AML-193 (cell line): ENCODE results near the gene H1-8.

Experiments
- DNase-seq, 2 experiments: peaks; one replicate each; lab custom pipeline; 2025; lab: John Stamatoyannopoulos, UW

Gene H1-8

DNA sequence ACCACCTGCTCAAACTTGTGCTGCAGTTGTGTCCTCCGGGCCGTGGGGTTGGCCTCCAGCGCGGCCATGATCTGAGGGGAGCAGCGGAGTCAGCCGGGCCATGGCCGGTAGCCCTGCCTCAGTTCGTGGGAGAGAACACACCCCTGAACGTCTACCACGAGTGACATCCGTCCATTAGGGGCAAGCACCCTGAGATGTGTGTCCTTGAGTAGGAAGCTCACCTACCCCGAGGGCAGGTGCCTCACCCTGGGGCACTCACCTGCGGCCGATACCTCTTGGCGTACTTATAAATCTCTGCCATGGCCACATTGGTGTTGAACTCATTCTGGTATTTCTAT is 13.4 kb downstream of the H1-8 start:
- DNase-seq = no peak

DNA sequence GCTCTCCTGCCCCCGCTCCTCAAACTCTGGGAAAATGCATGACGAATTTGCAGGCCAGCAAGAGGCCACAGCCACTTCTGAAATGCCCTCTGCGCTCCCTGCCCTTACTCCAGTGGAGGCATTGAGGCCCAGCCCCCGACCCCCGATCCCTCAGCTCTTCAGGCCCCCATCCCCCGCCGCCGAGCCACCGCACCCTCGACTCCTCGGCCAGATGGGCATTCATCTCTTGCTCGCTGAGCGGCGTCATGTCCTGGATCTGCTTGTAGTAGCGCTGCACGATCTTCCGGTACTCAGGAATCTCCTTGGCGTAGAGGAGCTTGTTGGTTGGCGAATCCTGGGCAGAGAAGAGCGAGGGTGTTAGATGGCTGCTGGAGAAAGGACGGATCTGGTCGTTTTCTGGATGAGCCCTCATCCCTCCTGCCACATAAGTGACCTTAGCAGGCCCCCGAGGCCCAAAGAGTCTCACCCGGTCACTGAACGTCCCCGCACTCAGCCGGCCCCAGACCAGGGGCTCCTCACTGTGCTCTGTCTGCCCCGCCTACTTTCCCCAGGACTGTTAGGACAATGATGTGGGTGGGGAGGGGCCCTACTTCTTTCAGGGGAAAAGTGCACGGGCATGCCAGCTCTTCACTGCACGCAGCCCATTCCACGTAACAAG is 14.0 kb downstream of the H1-8 start:
- no peak for DNase-seq

DNA sequence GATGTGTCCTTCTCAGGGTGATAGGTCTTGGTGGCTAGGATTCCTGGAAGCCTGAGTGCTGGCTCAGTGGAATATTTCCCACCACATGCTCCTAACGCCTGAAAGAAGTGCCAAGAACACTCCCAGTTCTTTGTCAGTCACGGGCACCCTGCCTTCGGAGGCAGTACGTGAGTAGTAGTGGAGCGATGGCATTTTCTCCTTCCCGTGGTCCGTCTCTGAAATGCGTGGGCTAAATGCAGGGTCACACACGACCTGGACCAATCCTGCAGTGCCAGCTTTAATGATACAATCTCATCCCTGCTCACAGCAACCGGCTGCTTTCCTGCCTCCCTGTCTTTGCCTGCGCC is 14.5 kb downstream of the H1-8 start:
- DNase-seq = no peak

DNA sequence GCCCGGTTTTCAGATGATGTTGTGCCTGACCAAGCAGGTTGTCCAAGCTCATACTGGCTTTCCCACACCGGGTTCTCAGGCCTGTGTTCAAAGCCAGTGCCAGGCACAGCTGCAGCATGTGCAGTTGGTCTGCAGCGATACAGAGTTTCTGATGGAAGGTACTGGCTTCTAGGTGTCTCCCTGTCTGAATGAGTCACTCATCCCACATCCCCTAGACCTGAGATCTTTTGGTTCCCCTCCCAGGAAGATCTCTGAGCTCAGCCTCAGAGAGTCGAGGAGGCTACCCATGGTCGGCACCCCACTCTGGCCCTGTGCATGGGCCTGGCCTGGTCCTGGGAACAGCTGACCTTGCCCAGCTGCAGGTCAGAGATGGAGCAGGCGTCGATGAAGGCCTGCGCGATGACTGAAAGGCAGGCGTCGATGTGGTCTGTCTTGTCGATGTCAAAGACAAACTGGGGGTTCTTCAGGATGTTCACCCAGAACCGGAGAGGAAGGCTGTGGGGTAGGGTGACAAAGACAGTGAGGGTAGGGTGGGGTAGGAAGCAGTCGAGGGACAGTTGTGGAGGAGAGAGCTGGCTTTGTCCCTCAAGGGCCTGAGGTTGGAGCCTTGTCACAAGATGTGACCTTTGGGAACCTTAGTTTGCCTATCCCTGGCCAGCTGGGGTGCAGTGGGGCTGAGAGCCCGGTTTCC is 15.3 kb downstream of the H1-8 start:
- DNase-seq = no peak

DNA sequence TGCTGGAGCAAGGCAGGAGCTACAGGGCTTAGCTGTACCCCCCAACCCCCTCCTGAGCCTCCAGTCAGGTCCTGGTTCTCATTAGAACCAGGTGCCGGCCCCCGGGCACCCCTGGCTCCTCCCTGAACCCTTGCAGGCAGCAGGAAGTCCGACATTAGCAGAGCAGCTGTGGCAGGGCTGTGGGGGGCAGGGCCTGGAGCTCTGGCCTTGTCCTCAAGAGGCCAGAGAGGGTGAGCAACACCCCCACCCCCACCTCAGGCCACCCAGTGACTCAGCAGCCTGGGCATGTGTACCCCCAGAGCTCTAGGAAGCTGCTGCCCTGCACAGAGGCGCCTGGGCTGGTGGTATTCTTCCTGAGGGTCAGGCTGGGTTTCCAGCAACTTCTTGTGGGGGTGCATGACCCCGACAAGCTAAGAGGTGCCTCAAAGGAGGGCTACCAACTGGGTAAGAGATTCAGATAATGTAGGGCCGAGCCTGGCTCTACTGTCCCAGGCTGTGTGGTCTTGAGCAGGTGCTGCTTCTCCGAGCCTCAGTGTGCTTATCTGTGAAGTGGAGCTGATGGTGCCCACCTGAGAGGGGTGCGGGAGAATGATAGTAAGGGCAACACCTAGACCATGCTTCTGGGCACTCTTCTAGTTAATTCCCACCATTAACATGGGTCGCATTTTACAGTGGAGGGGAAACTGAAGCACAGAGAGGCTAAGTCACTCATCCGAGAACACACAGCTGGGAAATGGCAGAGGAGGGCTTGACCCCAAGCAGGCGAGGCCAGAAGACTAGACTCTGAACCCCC is 16.0 kb downstream of the H1-8 start:
- no peak for DNase-seq

DNA sequence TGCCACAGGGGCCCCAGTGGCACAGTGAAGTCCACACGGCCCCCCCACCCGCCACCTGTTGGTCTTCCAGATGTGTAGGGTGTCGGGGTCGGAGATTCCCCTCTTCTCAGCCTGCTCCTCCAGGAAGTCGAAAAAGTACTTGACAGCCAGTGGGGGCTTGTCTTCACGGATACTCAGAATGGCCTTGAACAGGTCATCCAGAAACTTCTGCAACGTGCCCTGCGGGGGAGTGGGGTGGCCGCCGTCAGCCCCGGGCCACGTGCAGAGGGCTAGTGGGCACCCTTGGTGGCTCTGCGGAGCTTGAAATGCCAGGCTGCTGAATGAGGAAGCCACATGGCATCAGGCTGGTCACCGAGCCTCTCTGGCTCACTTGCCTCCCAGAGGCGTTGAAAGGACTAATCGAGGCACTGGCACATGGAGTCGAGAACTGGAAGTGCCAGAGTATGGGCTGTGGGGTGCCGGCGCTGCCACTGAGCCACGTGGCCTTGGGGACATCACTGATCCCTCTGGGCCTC is 16.6 kb downstream of the H1-8 start:
- no peak for DNase-seq

DNA sequence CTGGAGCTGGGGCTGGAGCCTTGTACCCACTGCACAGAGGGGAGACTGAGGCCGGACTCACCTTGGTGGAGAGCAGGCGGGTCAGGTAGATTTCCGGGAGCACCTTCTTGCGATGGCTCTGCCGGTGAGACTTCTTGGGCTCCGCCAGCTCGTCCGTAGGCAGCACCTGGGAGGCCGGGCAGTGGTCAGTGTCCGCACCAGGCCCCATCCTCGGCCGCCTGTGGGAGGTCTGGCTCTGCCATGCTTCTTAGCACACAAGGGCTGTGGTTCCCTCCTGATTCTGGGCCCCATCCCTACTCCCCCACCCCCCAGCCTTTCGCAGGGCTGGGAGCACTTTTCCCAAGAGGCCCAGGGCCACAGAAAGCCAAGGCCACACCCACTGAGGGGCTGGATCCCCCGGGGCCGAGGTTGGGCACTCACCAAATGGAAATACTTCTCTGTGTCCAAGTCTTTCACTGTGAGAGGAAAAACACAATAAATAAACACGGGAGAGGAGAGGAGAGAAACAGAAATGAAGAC is 17.4 kb downstream of the H1-8 start:
- no peak for DNase-seq

DNA sequence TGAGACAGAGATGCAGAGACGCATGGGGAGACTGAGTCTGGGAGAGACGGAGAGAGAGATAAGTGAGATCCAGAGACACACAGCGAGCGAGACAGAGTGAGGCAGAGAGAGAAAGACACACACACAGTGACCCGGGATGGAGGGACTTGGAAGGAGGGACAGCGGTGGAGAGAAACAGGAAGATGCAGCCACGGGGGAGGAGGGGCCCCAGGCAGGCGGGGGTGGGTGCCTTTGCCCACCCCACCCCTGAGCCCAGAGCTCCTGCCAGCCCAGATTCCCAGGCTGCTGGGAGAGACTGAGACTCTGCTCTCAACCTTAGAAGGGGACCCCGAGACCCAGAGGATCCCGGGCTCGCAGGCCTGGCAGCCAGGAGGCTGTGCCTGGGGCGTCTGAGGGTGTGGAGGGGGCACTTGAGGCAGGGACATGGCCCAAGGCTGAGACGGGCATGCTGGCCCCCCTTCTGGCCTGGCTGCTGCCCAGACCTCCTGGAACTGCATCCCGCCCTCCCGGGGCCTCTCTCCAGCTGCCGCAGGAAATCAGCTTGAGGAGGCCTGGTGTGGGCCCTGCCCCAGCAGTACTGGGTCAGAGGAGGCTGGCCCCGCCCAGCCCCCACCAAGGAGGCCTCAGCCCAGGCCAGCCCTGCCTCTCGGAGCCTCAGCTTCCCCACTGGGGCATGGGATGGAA is 18.1 kb downstream of the H1-8 start:
- no peak for DNase-seq

DNA sequence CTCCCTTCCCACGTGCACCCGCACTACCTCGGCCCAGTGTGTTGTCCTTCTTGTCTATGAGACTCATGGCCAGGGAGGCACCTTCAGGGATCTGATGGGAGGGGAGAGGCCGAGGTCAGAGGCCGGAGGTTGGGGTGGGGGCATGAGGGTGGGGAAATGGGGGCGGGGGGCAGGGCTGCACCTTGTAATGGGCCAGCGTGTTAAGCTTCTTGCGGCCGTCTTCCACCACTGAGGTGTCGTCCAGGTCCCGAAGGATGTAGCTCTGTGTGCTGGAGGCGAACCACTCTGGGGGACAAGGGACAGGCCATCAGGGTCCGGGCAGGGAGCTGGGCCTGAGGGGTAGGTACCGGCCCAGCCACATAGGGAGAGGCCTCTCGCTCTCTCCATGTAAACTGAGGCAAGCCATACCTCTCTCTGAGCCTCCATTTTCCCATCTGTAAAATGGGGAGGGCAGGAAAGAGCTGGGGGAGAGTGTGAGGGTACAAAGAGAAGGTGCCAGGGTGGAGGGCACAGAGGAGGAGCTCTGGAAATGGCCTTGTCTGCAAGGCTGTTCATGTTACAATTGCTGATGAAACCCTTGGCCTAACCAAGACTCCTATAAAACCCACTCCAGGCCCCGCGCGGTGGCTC is 18.8 kb downstream of the H1-8 start:
- DNase-seq = no peak

DNA sequence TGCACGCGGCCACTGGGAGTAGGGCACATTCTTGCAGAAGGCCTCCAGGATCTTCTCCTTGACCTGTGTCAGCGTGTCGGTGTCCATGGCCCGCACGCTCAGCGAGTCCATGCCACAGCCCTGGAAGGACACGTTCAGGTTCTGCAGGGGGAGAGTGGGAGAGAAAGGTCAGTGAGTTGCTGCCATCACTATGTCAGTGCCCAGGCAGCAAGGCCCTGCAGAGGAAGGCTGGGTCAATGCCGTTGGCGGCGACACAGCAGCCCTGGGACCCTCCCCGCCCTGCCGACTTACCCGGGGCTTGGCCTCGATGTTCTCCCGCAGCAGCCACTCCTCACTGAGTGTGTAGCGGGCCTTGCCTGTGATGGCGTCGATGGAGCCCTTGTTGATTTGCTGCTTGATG is 19.8 kb downstream of the H1-8 start:
- no peak for DNase-seq

DNA sequence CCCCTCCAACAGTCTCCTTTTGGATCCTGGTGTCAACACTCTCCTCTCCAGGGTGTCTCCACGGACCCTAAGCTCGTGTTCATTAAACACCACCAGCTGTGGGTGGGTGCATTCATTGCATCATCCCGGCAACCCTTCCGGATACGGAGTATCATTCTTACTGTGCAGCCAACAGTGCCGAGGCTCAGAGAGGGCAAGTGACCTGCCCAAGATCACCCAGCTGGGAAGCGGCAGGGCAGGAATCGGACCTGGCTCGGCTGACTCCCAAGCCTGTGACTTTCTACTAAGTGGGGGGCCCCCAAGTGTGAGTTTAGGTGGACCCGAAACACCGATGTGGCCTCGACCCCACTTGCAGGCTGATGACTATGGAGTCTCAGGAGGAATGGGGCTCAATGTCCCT is 20.4 kb downstream of the H1-8 start:
- no peak for DNase-seq

DNA sequence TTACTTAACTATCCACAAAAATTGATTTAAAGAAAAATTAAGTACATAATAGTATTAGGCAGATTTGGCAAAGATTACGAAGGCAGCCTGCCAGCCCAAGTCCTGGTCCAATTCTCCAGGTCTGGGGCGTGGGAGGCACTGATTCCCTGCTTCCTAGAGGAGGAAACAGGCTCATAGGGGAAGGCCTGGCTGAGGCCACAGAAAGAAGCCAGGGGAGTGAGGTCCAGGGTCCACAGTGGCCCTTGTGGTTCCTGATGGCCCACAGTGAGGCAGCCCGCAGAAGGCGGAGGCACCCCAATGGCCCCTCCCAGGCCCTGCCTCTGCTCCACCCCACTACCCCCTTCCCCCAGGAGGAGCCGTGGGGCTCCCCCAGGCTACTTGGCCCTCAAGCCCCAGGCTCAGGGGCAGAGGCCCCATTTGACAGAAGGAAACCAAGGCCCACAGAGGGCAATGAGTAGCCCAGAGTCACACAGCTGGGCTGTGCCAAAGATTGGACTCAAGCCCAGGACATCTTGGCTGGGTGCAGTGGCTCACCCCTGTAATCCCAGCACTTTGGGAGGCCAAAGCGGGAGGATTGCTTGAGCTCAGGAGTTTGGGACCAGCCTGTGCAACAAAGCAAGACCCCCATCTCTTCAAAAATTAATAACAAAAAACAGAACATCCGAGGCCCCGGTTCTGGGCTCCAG is 21.0 kb downstream of the H1-8 start:
- no peak for DNase-seq

DNA sequence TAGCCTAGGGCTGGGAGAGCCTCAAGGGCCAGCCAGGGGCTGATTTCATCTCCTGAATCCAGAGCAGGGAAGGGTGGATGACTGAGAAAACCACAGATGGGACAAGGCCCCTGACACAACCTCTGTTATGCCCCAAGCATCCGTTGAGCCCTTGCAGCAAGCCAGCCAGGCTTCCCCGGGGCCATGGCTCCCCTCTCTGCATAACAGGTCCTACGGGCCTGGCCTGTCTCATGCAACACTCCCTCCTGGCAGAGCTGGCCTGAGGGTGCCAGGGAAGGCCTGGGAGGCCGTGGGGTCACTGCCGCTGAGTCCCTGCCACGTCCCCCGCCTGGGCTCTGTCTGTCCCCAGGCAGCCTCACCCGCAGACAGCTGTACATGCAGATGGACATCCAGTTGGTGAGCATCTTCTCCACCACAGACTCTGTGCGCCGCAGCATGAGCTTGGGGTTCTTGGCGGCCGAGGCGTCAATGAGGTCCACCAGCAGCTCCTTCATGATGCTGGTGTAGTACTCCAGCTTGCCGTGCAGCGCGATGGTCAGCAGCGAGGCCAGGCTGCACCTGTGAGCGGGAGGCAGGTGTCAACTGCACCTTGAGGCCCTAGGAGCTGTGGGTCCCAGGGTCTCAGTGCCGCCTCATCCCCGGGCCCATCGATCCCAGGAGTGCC is 22.1 kb downstream of the H1-8 start:
- DNase-seq = no peak

DNA sequence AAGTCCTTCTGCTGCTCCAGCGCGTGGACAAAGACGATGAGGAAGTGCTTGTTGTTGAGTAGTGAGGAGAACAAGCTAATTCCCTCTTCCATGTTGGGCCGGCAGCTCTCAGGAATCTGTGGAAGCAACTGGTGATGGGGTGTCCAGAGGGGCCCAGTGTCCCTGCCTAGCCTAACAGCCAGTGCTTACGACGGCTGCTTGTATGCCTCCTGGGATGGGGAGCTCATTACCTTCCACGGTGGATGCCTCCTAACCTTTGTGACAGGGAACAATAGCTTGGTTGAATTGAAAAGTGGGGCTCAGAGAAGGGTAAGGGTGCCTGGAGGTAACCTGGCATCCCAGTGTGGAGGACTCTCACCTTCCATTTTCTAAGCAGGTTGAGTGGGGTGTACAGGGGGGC is 22.9 kb downstream of the H1-8 start:
- DNase-seq = no peak

DNA sequence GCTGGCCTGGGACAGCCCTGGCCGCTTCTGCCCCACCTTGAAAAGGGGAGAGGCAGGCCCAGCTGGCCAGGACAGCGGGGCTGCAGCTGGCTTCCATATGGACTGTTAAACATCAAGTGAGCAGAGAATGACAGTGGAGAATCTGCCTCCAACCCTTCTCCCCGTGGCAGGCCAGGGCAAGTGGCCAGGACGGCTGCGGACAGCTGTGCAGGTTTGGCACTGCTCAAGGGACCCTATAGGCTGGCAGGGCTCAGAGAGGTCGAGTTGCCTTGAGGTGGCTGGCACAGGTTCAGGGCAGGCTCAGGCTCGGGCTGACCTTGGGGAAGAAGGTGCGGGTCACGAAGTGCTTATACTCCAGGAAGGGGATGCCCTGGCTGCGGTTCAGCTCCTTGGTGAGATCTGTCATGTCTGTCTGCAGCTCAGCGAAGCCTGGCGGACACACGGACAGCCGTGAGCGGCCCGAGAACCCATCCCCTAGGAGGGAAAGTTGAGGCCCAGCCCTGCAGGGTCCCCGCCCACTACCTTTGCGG is 24.3 kb downstream of the H1-8 start:
- no peak for DNase-seq

DNA sequence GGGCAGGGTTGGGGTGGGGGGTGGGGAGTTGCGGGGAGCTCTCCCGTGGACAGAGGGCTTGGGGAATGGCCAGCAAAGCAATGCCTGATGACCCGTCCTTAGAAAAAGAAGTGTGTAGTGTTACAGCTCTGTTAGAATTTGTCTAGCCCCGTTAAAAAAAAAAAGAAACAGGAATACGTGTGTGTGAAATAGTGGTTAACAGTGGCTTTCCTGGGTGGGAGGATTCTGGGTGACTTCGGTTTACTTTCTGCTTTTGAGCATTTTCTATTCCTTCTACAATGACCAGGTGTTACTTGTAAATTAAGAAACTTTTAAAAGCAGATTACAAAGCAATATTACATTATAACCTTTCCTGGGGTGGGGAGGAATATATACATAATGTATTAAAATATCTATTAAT is 25.0 kb downstream of the H1-8 start:
- DNase-seq = no peak

DNA sequence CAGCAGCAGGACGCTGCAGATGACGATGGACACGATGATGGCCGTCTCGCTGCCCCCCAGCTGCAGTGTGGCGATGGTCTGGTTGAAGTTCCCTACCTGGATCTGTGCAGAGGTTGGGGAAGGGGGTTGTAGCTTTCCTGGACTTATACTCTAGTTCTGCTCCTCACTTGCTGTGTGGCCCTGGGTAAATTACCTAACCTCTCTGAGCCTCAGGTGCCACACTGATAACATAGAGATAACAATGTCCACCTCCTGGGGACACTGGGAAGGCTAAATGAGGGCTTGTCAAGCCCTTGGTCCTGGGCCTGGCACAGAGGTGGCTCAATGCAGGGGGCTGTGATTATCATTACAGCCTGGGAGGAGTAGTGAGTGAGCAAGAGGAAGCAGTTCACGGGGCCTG is 26.9 kb downstream of the H1-8 start:
- no peak for DNase-seq

DNA sequence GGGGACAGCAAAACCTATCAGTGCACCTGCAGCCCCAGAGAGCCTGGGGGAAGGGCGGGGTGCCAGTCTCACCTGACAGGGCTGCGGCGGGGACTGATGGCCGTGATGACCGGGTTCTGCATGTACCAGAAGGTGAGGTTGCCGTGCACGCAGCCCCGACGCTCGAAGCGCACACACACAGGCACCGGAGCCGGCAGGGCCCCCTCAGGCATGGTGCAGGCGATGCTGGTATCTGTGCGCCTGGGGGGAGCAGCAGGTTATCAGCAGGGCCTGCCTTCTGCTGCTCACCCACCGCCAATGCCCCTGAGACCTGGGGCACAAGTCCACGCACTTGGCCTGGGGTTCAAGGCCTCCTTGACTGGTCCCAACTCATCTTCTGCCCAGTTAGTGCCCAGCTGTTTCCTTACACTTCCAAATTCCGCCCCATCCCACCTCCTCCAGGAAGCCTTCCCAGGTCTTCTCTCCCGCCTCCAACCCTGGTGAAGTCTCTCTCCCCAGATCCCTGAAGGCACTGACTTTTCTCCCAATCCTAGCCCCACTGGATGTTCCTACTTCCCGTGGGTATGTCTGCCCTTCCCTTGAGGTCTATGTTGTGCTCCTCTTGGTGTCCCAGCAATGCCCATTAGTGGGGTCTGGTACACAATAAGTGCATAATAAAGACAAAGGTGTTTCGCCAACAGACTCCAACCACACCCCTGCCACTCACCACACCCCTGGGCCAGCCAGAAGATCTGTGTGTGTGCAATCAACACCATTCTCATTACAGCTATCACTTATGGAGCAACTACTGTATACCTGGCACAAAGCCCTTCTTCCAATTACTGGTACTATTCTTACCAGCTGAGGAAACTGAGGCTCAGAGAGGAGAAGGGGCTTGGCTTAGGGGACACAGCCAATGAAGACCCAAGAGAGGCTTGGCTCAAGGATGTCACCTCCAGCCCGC is 28.9 kb downstream of the H1-8 start:
- no peak for DNase-seq

DNA sequence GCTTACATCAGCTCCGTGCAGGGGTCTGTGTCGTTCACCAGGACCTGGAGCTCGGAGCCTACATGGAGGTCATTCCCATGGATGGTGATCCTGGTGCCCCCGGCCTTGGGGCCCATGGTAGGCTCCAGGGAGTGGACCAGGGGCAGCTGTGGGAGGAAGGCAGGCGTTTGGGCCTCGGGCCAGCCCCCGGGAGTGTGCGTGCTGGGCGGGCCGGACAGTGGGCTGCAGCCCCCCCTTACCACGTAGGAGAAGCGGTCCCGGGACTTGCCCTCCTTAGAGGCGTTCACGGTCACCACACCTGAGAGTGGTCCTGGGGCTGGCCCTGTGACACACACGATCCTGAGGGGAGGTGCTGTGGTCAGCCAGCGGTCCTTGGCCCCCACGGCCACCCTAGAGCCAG is 29.6 kb downstream of the H1-8 start:
- no peak for DNase-seq
